Mesenchymal stem cell (in vitro differentiated cells and primary cell): ENCODE results near the gene STX4.

Experiments used
- DNase-seq: peaks from one replicate; pipeline ENCODE4 v3.0.0-alpha.2; 2013
- H2AFZ ChIP-seq: one replicate; pipeline ENCODE4 v1.6.1; 2013; ENCODE audit warnings: low read depth, mild to moderate bottlenecking, control low read depth, inconsistent platforms, low read length, moderate library complexity
- H2AK5ac ChIP-seq: 2 replicates; pipeline ENCODE4 v1.6.1; 2013; ENCODE audit warnings: low read length, moderate library complexity, mild to moderate bottlenecking, inconsistent platforms; ENCODE audit not compliant: severe bottlenecking
- H2BK120ac ChIP-seq: one replicate; pipeline ENCODE4 v1.6.1; 2013; ENCODE audit warnings: low read depth, mild to moderate bottlenecking, inconsistent platforms, low read length, moderate library complexity
- H2BK12ac ChIP-seq, 2 experiments: one replicate each; pipeline ENCODE4 v1.6.1; 2013; ENCODE audit warnings: inconsistent platforms in 2 of 2, low read length in 2 of 2, mild to moderate bottlenecking in 2 of 2, moderate library complexity in 2 of 2, control low read depth in 1 of 2
- H2BK15ac ChIP-seq: one replicate; pipeline ENCODE4 v1.6.1; 2013; ENCODE audit warnings: mild to moderate bottlenecking, low read depth, inconsistent platforms; ENCODE audit not compliant: poor library complexity, severe bottlenecking
- H2BK5ac ChIP-seq: 2 replicates; pipeline ENCODE4 v1.6.1; 2013; ENCODE audit warnings: low read depth, mild to moderate bottlenecking, low read length, control low read depth, inconsistent platforms; ENCODE audit not compliant: poor library complexity, severe bottlenecking
- H3K14ac ChIP-seq, 2 experiments: one replicate each; pipeline ENCODE4 v1.6.1; 2013; ENCODE audit warnings: inconsistent platforms in 2 of 2, low read length in 2 of 2, control low read depth in 1 of 2, mild to moderate bottlenecking in 1 of 2, moderate library complexity in 1 of 2
- H3K18ac ChIP-seq, 2 experiments: one replicate each; pipeline ENCODE4 v1.6.1; 2013; ENCODE audit warnings: inconsistent platforms in 2 of 2, low read length in 2 of 2, control low read depth in 1 of 2, low read depth in 1 of 2, mild to moderate bottlenecking in 1 of 2
- H3K23ac ChIP-seq, 2 experiments: one replicate each; pipeline ENCODE4 v1.6.1; 2013; ENCODE audit warnings: inconsistent platforms in 2 of 2, low read length in 2 of 2, mild to moderate bottlenecking in 2 of 2, moderate library complexity in 2 of 2, control low read depth in 1 of 2
- H3K27ac ChIP-seq: 2 replicates; pipeline ENCODE4 v1.5.1; 2013; ENCODE audit warnings: mild to moderate bottlenecking, moderate library complexity, low read length, control low read depth, inconsistent platforms; ENCODE audit not compliant: poor library complexity, severe bottlenecking
- H3K27me3 ChIP-seq, 2 experiments: 2 replicates each; pipeline versions ENCODE4 v1.6.1 to v1.7.0; 2013; ENCODE audit warnings: low read length in 2 of 2, mild to moderate bottlenecking in 2 of 2, moderate library complexity in 2 of 2, control low read depth in 1 of 2, inconsistent platforms in 1 of 2; ENCODE audit not compliant: control insufficient read depth in 1 of 2, insufficient read depth in 1 of 2
- H3K36me3 ChIP-seq, 2 experiments: 2 replicates each; pipeline versions ENCODE4 v1.6.1 to v1.7.0; 2013; ENCODE audit warnings: low read length in 2 of 2, control low read depth in 1 of 2, inconsistent platforms in 1 of 2, low read depth in 1 of 2, mild to moderate bottlenecking in 1 of 2; ENCODE audit not compliant: insufficient read depth in 2 of 2, control insufficient read depth in 1 of 2
- H3K4ac ChIP-seq, 2 experiments: one replicate each; pipeline ENCODE4 v1.6.1; 2013; ENCODE audit warnings: inconsistent platforms in 2 of 2, low read length in 2 of 2, mild to moderate bottlenecking in 2 of 2, moderate library complexity in 2 of 2, control low read depth in 1 of 2, low read depth in 1 of 2
- H3K4me1 ChIP-seq: 2 replicates; pipeline ENCODE4 v1.6.1; 2013; ENCODE audit warnings: low read depth, low read length, control low read depth; ENCODE audit not compliant: control insufficient read depth, insufficient read depth
- H3K4me2 ChIP-seq: 2 replicates; pipeline ENCODE4 v1.6.1; 2013; ENCODE audit warnings: low read length, mild to moderate bottlenecking, inconsistent platforms; ENCODE audit not compliant: poor library complexity, severe bottlenecking
- H3K4me3 ChIP-seq, 2 experiments: 2 replicates each; pipeline versions ENCODE4 v1.5.1 to v1.7.0; 2013; ENCODE audit warnings: low read length in 2 of 2, mild to moderate bottlenecking in 2 of 2, control low read depth in 1 of 2, low read depth in 1 of 2; ENCODE audit not compliant: insufficient read depth in 1 of 2
- H3K79me1 ChIP-seq: replicated peaks from 2 replicates; pipeline ENCODE4 v1.6.1; 2013; ENCODE audit warnings: mild to moderate bottlenecking, control low read depth, low read length, inconsistent platforms; ENCODE audit not compliant: poor library complexity, severe bottlenecking
- H3K9ac ChIP-seq: 2 replicates; pipeline ENCODE4 v1.7.0; 2013; ENCODE audit warnings: mild to moderate bottlenecking, low read length, moderate library complexity
- H3K9me3 ChIP-seq: 2 replicates; pipeline ENCODE4 v1.7.0; 2013; ENCODE audit warnings: mild to moderate bottlenecking, low read length; ENCODE audit not compliant: control insufficient read depth
- H4K8ac ChIP-seq: one replicate; pipeline ENCODE4 v1.6.1; 2013; ENCODE audit warnings: inconsistent platforms, mild to moderate bottlenecking, low read length, moderate library complexity
- H4K91ac ChIP-seq: one replicate; pipeline ENCODE4 v1.6.1; 2013; ENCODE audit warnings: mild to moderate bottlenecking, low read length, inconsistent platforms
- WGBS: methylation state at CpG from one replicate; pipeline ENCODE4 v1.1.7; 2013; ENCODE audit warnings: mixed read lengths; 5-methylcytosine and 5-hydroxymethylcytosine counted together

The STX4 gene

GRCh38 chr16:31000671-31001382 is 32.5 kb upstream of the STX4 start:
- Histone ChIP-seq H4K91ac (no peak overlapping the region), H3K4me2 (no peak overlapping the region), H3K4ac (no peak overlapping the region), H3K18ac (no peak overlapping the region), H2BK5ac (no peak overlapping the region), H2AFZ (no peak overlapping the region), H3K14ac (no peak overlapping the region), H4K8ac (no peak overlapping the region), H2BK12ac (no peak overlapping the region), H3K9me3 (no peaks in the 10 kb centered on the region), H3K23ac (no peak overlapping the region), H3K27ac (no peak overlapping the region), H3K4me3 (no peak overlapping the region), H3K4me1 (peaks cover 32% of the 10 kb centered on the region), H2BK120ac (no peak overlapping the region), H3K9ac (no peak overlapping the region), H2AK5ac (no peak overlapping the region), H3K79me1 (peaks cover 19% of the 10 kb centered on the region), H3K36me3 (peaks cover 0 to 6% of the 10 kb centered on the region in 2 experiments), H2BK15ac (no peak overlapping the region), H3K27me3 (no peaks in the 10 kb centered on the region)
- WGBS = 97% methylated on average over 17 of the region's 19 CpGs
- DNase-seq = no peak

- H3K36me3 ChIP-seq = peaks cover 0 to 6% of the 10 kb centered on the region in 2 experiments
- H2BK15ac ChIP-seq = no peak overlapping the region
- H3K27ac ChIP-seq = no peak overlapping the region
These were observed 31.7 kb upstream of the STX4 start for GRCh38 chr16:31001507-31002249.

GRCh38 chr16:31002250-31002700 is 31.1 kb upstream of the STX4 start:
- H3K4me2 ChIP-seq = no peak overlapping the region
- H2BK15ac ChIP-seq = no peak overlapping the region
- H3K4me3 ChIP-seq = no peak overlapping the region
- H2AFZ ChIP-seq = no peak overlapping the region
- H3K36me3 ChIP-seq = peaks cover 0 to 6% of the 10 kb centered on the region in 2 experiments
- H2BK12ac ChIP-seq = no peak overlapping the region
- no peak overlapping the region for H2AK5ac ChIP-seq
- H3K27ac ChIP-seq = no peak overlapping the region
- peak overlapping the region; percentile 4 for H3K9ac ChIP-seq
- no peak overlapping the region for H3K23ac ChIP-seq
- H3K4me1 ChIP-seq = peaks cover 34% of the 10 kb centered on the region
- no peak overlapping the region for H3K18ac ChIP-seq
- H3K79me1 ChIP-seq = peaks cover 19% of the 10 kb centered on the region
- no peak overlapping the region for H4K91ac ChIP-seq
- DNase-seq = no peak
- no peaks in the 10 kb centered on the region for H3K27me3 ChIP-seq
- H4K8ac ChIP-seq = no peak overlapping the region
- no peak overlapping the region for H3K4ac ChIP-seq
- no peaks in the 10 kb centered on the region for H3K9me3 ChIP-seq
- H3K14ac ChIP-seq = no peak overlapping the region
- 94% methylated on average over 10 of the region's 10 CpGs for WGBS
- H2BK5ac ChIP-seq = no peak overlapping the region
- H2BK120ac ChIP-seq = no peak overlapping the region

More at GRCh38 chr16:31001507-31002249, 31.7 kb upstream of the STX4 start:
- Histone ChIP-seq H3K23ac (no peak overlapping the region), H3K14ac (no peak overlapping the region), H3K9ac (no peak overlapping the region), H3K9me3 (no peaks in the 10 kb centered on the region), H2AK5ac (no peak overlapping the region), H3K4me1 (peaks cover 35% of the 10 kb centered on the region), H4K91ac (no peak overlapping the region), H3K18ac (no peak overlapping the region), H3K4me2 (no peak overlapping the region), H2BK5ac (no peak overlapping the region), H2BK120ac (no peak overlapping the region), H2AFZ (no peak overlapping the region), H3K79me1 (peaks cover 19% of the 10 kb centered on the region), H2BK12ac (no peak overlapping the region), H4K8ac (no peak overlapping the region), H3K27me3 (no peaks in the 10 kb centered on the region), H3K4me3 (no peak overlapping the region), H3K4ac (no peak overlapping the region)
- no peak for DNase-seq
- 85% methylated on average over 16 of the region's 16 CpGs for WGBS

GRCh38 chr16:31002862-31003341 is 30.5 kb upstream of the STX4 start:
- H3K9ac ChIP-seq = peak overlapping the region; percentile 4
- DNase-seq = no peak
- H3K36me3 ChIP-seq = peaks cover 0 to 6% of the 10 kb centered on the region in 2 experiments
- no peaks in the 10 kb centered on the region for H3K9me3 ChIP-seq
- H2AK5ac ChIP-seq = peak overlapping the region; percentile 37
- H3K79me1 ChIP-seq = peaks cover 19% of the 10 kb centered on the region
- H2BK15ac ChIP-seq = no peak overlapping the region
- 78% methylated on average over 9 of the region's 9 CpGs for WGBS
- no peaks in the 10 kb centered on the region for H3K27me3 ChIP-seq
- H2BK12ac ChIP-seq = no peak overlapping the region
- no peak overlapping the region for H3K4ac ChIP-seq
- peaks cover 32% of the 10 kb centered on the region for H3K4me1 ChIP-seq
- no peak overlapping the region for H3K18ac ChIP-seq
- no peak overlapping the region for H3K23ac ChIP-seq
- H3K14ac ChIP-seq = no peak overlapping the region
- H4K91ac ChIP-seq = no peak overlapping the region
- H3K4me3 ChIP-seq = no peak overlapping the region
- H3K4me2 ChIP-seq = no peak overlapping the region
- no peak overlapping the region for H2AFZ ChIP-seq
- H2BK120ac ChIP-seq = no peak overlapping the region
- H4K8ac ChIP-seq = no peak overlapping the region
- H3K27ac ChIP-seq = no peak overlapping the region
- no peak overlapping the region for H2BK5ac ChIP-seq
